Progenitor cell of endocrine pancreas (in vitro differentiated cells): Measurements from ENCODE around the gene ARHGAP9. TPM values are rescaled to one million over a fixed set of nuclear protein-coding genes. Genes with fewer than 3 reads are reported as not detected.

ENCODE experiments used
- DNase-seq: peaks from one replicate; pipeline ENCODE4 v3.0.0; 2021; ENCODE audit warnings: low spot score; ENCODE audit not compliant: unreplicated experiment
- H3K27ac Mint-ChIP-seq: 2 replicates; pipeline ENCODE4 v1.8.0; 2021; ENCODE audit warnings: mild to moderate bottlenecking, moderate library complexity, mixed read lengths
- H3K27me3 Mint-ChIP-seq: 2 replicates; pipeline ENCODE4 v1.8.0; 2021; ENCODE audit warnings: mixed read lengths
- H3K36me3 Mint-ChIP-seq: 2 replicates; pipeline ENCODE4 v1.8.0; 2022; ENCODE audit warnings: mixed read lengths; ENCODE audit not compliant: insufficient read depth
- H3K4me1 Mint-ChIP-seq: 2 replicates; pipeline ENCODE4 v1.8.0; 2021; ENCODE audit warnings: low read depth, mixed read lengths
- H3K4me3 Mint-ChIP-seq: 2 replicates; pipeline ENCODE4 v1.8.0; 2021; ENCODE audit warnings: low read depth, mild to moderate bottlenecking, moderate library complexity, mixed read lengths
- H3K9me3 Mint-ChIP-seq: 2 replicates; pipeline ENCODE4 v1.8.0; 2021; ENCODE audit warnings: low read depth, mixed read lengths
- CTCF ChIP-seq: fragments of 200-600 bp; sonication (generic); IDR thresholded peaks from one replicate; pipeline ENCODE4 v1.5.0; 2021; ENCODE audit warnings: antibody characterized with exemption, mild to moderate bottlenecking; ENCODE audit not compliant: unreplicated experiment
- total RNA-seq: library from RNA; stranded (reverse); gene quantifications from 2 replicates; pipeline ENCODE4 v1.2.1, GENCODE V29; 2021

ARHGAP9 gene
- total RNA-seq, 1 donor from 2014 or later = 2.8 TPM

DNA sequence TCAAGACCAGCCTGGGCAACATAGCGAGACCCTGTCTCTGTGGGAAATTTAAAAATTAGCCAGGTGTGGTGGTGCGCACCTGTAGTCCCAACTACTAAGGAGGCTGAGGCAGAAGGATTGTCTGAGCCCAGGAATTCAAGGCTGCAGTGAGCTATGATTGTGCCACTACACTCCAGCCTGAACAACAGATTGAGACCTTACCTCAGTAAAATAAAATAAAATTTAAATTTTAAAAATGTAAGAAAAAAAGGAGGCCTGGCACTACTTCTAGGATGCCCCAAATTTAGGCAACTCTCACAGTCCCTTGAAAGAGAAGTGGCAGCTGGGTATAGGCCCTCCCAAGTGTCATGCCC, 25.5 kb downstream of the ARHGAP9 start:
- no peaks in the 10 kb centered on the region for H3K36me3 Mint-ChIP-seq
- H3K27ac Mint-ChIP-seq = no peak overlapping the region
- H3K9me3 Mint-ChIP-seq = no peaks in the 10 kb centered on the region
- H3K4me3 Mint-ChIP-seq = no peak overlapping the region
- no peak for DNase-seq
- TF ChIP-seq CTCF = no peak
- H3K27me3 Mint-ChIP-seq = peaks cover 28% of the 10 kb centered on the region
- H3K4me1 Mint-ChIP-seq = peaks cover 12% of the 10 kb centered on the region

DNA sequence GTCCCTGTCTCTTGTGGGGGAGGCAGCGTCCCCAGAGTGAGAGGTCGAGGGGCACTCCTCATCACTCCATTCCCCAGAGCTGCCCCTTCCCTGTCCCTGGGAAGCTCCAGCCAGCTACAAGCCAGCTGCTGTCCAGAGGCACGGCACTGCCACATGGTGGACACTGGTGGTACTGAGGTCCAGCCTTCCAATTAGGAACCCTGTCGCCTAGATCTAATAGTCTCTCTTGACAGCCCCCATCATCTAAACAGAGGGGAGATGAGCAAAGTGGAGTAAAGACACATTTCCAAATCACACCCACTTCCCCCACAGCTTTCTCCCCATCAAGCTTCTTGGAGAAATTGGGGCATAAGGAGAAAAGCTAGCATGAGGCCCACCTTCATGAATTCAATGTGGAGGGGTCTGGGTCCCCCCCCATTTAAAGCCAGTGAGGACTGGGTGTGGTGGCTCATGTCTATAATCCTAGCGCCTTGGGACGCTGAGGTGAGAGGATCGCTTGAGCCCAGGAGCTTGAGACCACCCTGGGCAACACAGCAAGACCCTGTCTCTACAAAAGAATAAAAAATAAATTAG, 26.6 kb downstream of the ARHGAP9 start:
- Mint-ChIP-seq H3K27ac (peak overlapping the region; percentile 5), H3K4me3 (no peak overlapping the region), H3K4me1 (peaks cover 7% of the 10 kb centered on the region), H3K27me3 (peaks cover 25% of the 10 kb centered on the region), H3K9me3 (no peaks in the 10 kb centered on the region), H3K36me3 (no peaks in the 10 kb centered on the region)
- peak; percentile 70 for DNase-seq
- TF ChIP-seq CTCF = peak; percentile 78

DNA sequence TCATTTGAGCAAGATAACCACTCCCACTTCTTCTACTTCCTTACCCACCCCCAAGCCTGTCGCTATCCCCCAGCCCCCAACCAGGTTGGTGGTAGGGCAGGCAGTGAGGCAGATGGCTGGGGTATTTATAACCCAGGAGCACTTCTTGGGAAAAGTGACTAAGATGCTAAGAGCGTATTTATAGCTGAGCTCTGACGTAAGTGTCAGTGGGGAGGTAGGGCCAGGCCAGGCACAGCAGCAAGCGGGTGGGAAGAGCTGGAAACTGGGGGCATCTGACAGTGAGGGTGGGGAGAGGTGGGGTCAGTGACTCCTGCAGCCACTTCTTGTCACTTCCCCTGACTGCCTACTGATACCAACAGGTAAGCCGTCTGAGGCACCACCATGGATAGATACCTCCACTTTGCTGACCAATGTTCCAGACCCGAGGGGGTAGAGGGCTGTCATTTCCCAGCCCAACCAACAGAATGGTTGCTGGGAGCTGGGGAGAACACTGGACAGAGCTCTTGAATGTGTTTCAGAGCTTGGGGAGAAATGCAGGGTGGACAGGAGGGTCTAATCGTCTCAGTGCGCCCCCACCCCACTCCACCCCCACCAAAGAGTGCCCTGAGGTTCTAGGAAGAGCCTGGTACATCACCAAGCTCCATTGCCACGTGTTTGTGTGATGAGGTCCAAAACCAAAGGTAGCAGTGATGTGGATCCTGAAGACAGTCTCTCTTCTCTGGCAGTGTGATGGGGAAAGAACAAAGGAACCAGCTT, 27.3 kb downstream of the ARHGAP9 start:
- Mint-ChIP-seq H3K4me3 (no peak overlapping the region), H3K36me3 (no peaks in the 10 kb centered on the region), H3K27me3 (peaks cover 25% of the 10 kb centered on the region), H3K4me1 (peaks cover 7% of the 10 kb centered on the region), H3K9me3 (no peaks in the 10 kb centered on the region), H3K27ac (peak overlapping the region; percentile 41)
- DNase-seq = no peak
- no peak for TF ChIP-seq CTCF

- no peak overlapping the region for H3K27ac Mint-ChIP-seq
- no peak overlapping the region for H3K4me3 Mint-ChIP-seq
- no peak for DNase-seq
- H3K27me3 Mint-ChIP-seq = peaks cover 20% of the 10 kb centered on the region
- no peaks in the 10 kb centered on the region for H3K36me3 Mint-ChIP-seq
- TF ChIP-seq CTCF = no peak
- peaks cover 7% of the 10 kb centered on the region for H3K4me1 Mint-ChIP-seq
- no peaks in the 10 kb centered on the region for H3K9me3 Mint-ChIP-seq
Observed at GRCh38 chr12:57451233-57451778, 28.4 kb downstream of the ARHGAP9 start.

DNA sequence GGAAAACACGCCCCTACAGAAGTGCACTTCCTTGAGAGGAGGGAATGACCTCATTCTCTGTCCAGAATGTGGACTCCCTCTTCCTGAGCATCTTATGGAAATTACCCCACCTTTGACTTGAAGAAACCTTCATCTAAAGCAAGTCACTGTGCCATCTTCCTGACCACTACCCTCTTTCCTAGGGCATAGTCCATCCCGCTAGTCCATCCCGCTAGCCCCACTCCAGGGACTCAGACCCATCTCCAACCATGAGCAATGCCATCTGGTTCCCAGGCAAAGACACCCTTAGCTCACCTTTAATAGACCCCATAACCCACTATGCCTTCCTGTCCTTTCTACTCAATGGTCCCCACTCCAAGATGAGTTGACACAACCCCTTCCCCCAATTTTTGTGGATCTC, 29.6 kb downstream of the ARHGAP9 start:
- Mint-ChIP-seq H3K36me3 (no peaks in the 10 kb centered on the region), H3K9me3 (no peaks in the 10 kb centered on the region), H3K4me3 (no peak overlapping the region), H3K27ac (no peak overlapping the region), H3K4me1 (peaks cover 7% of the 10 kb centered on the region), H3K27me3 (peaks cover 7% of the 10 kb centered on the region)
- TF ChIP-seq CTCF = no peak
- no peak for DNase-seq
